Vagina (tissue), 2 donors: ENCODE data around the gene GNL3.
A peak's percentile ranks its signal among the peaks of the same experiment; 100 is the strongest.

Experiments
- CTCF ChIP-seq, 3 experiments: fragments of 450-650 bp in 2 of 3; fragments of 200-600 bp in 1 of 3; sonication (generic) in 1 of 3; IDR thresholded peaks; one replicate each; pipeline ENCODE4 v1.5.1; 2017 to 2019; ENCODE audit warnings: antibody characterized with exemption in 3 of 3, mild to moderate bottlenecking in 2 of 3, moderate library complexity in 2 of 3
- POLR2A ChIP-seq, 2 donors: fragments of 450-650 bp; IDR thresholded peaks; one replicate each; pipeline ENCODE4 v1.6.1; 2017; ENCODE audit warnings: antibody characterized with exemption in 2 of 2, mild to moderate bottlenecking in 2 of 2, moderate library complexity in 2 of 2
- POLR2AphosphoS5 ChIP-seq, 2 donors: sonication (generic); formaldehyde crosslinking; IDR thresholded peaks; one replicate each; pipeline ENCODE4 v1.9.0; 2017; ENCODE audit warnings: antibody characterized with exemption in 2 of 2, mild to moderate bottlenecking in 2 of 2, low read depth in 1 of 2; ENCODE audit not compliant: insufficient read depth in 1 of 2

GRCh38 chr3:52705438-52705687 is 19.5 kb downstream of the GNL3 start:
- TF ChIP-seq POLR2AphosphoS5 (IDR thresholded peaks at IDR 0.05; ENCODE audit: insufficient read depth in 1 of 2, low read depth in 1 of 2) = no peak
- no peak for TF ChIP-seq CTCF (IDR thresholded peaks at IDR 0.05)
- TF ChIP-seq POLR2A (IDR thresholded peaks at IDR 0.05) = peak in 1 of 2 donors; percentile 17
